ENCODE results near the gene UPP1. TPM values are rescaled to one million over a fixed set of nuclear protein-coding genes. Genes with fewer than 3 reads are reported as not detected.

The UPP1 gene
- total and polyA plus RNA-seq, 2 of the 13 experiments (the other 11 are each of a cell fraction or from before 2014, with no cell fraction given): 5.7 to 9.8 TPM

GRCh38 chr7:48084727-48085432 is 4.2 kb upstream of the UPP1 start:
- Histone ChIP-seq H3K9ac (ENCODE audit: insufficient read depth, low read depth, low read length) (peak overlapping the region; percentile 35; the same call in 1 of the 2 replicates), H2AFZ (ENCODE audit: low read length) (peak overlapping the region; percentile 29), H3K4me1 (ENCODE audit: insufficient read depth, low read length) (peaks cover 45% of the 10 kb centered on the region), H3K27me3 (ENCODE audit: control insufficient read depth in 1 of 2, insufficient read depth in 2 of 2, low read length in 2 of 2) (0 out of 5 replicates have a peak, but pooled peaks cover 0 to under 1% of the 10 kb centered on the region in 2 experiments), H3K79me2 (ENCODE audit: insufficient read depth, low read length) (no peaks in the 10 kb centered on the region), H4K20me1 (ENCODE audit: insufficient read depth, low read length) (no peaks in the 10 kb centered on the region), H3K4me2 (ENCODE audit: low read depth, low read length) (peak overlapping the region; percentile 58), H3K27ac (ENCODE audit: extremely low read length, insufficient read depth, low read length) (no peak overlapping the region), H3K9me3 (ENCODE audit: low read length) (no peaks in the 10 kb centered on the region), H3K36me3 (replicated peaks in 1 of 2; ENCODE audit: control insufficient read depth in 1 of 2, insufficient read depth in 2 of 2, low read length in 2 of 2) (no peaks in the 10 kb centered on the region), H3K4me3 (replicated peaks in 1 of 3; ENCODE audit: insufficient read depth in 1 of 3, low read depth in 2 of 3, low read length in 3 of 3) (peak overlapping the region in 1 of 3 experiments; percentile 19; a peak in 2 of 6 replicates)
- in situ Hi-C loops (cut with HindIII; ENCODE audit: extremely low pct_ligation_motif_present, low pct_unique_long_range_greater_than_20kb) (no loop called here), intact Hi-C loops (cut with micrococcal nuclease; ENCODE audit: unreplicated experiment) (loop anchor here (5.0 kb wide), 1 partner anchor 48 kb away; the partner anchor contains the start of gene C7orf57)
- 1% methylated on average over 9 of the region's 9 CpGs for WGBS (ENCODE audit: low lambda C conversion rate)
- FAIRE-seq: no peak
- peak; percentile 11; the same call in 2 of the 3 replicates for ATAC-seq
- no TSS peak for BruUV-seq (replicated peaks)
- peak; percentile 73 for DNase-seq (ENCODE audit: low spot score)
- POLR2A ChIA-PET: interaction anchor here (1.5 kb wide), 1 partner anchor 59 kb away, joined by 4 read pairs; no protein-coding TSS in a partner anchor
- CTCF ChIA-PET (ENCODE audit: low intra/inter-chr PET ratio, low total read pairs): no interaction called here
- TF ChIP-seq RARA (CRISPR knock-in tag; IDR thresholded peaks at IDR 0.05) (peak; percentile 77), ISL2 (CRISPR knock-in tag; IDR thresholded peaks at IDR 0.05) (no peak), HOMEZ (CRISPR knock-in tag; IDR thresholded peaks at IDR 0.05; ENCODE audit: low read depth) (no peak), ZC3H4 (CRISPR knock-in tag; IDR thresholded peaks at IDR 0.05; ENCODE audit: borderline replicate concordance) (no peak), NCOA5 (CRISPR knock-in tag; IDR thresholded peaks at IDR 0.05) (no peak), XRCC5 (optimal IDR thresholded peaks at IDR 0.05; ENCODE audit: low read length) (no peak), HMG20A (CRISPR knock-in tag; IDR thresholded peaks at IDR 0.05; ENCODE audit: borderline replicate concordance) (0 out of 2 replicates have a peak, but pooled peaks have one; percentile 26), JUND (CRISPR knock-in tag; IDR thresholded peaks at IDR 0.05) (0 out of 2 replicates have a peak, but pooled peaks have one; percentile 23), ATF1 (CRISPR knock-in tag; IDR thresholded peaks at IDR 0.05) (0 out of 2 replicates have a peak, but pooled peaks have one; percentile 17), SAP130 (CRISPR knock-in tag; IDR thresholded peaks at IDR 0.05; ENCODE audit: low read depth) (peak; percentile 43; the same call in 1 of the 2 replicates), SIX4 (CRISPR knock-in tag; IDR thresholded peaks at IDR 0.05) (no peak), EP300 (IDR thresholded peaks at IDR 0.05; ENCODE audit: low read depth in 2 of 2, low read length in 2 of 2) (no peak), EP300 (CRISPR knock-in tag; IDR thresholded peaks at IDR 0.05; ENCODE audit: borderline replicate concordance) (peak; percentile 11; the same call in 1 of the 2 replicates), ZNF234 (CRISPR knock-in tag; conservative IDR thresholded peaks at IDR 0.05) (no peak), KLF11 (CRISPR knock-in tag; IDR thresholded peaks at IDR 0.05) (no peak), ZFX (CRISPR knock-in tag; IDR thresholded peaks at IDR 0.05; ENCODE audit: low read depth) (peak; percentile 51), KAT7 (CRISPR knock-in tag; IDR thresholded peaks at IDR 0.05; ENCODE audit: borderline replicate concordance) (no peak), KDM2A (CRISPR knock-in tag; IDR thresholded peaks at IDR 0.05; ENCODE audit: borderline replicate concordance, low read depth) (peak; percentile 42; the same call in 1 of the 2 replicates), JUN (CRISPR knock-in tag; IDR thresholded peaks at IDR 0.05) (peak; percentile 46; the same call in 1 of the 2 replicates)

All from HepG2 (cell line).